MCF 10A (cell line): ENCODE measurements around the gene NAP1L5. TPM values are rescaled to one million over a fixed set of nuclear protein-coding genes. Genes with fewer than 3 reads are reported as not detected.

Experiments
- BruUV-seq: library from RNA; stranded (reverse); fragments of 400-500 nt; replicated peaks from 2 replicates; lab custom pipeline; 2021; lab: Mats Ljungman, UMichigan
- CTCF ChIA-PET: fragments of 300-600 bp; sonication (Branson Sonifier 250); formaldehyde crosslinking; extraction: SDS; loops from one replicate; lab custom pipeline; 2021; ENCODE audit warnings: antibody characterized with exemption, inconsistent platforms; lab: Yijun Ruan, JAX
- POLR2A ChIA-PET: fragments of 300-600, 350-650 bp; sonication (Branson Sonifier 250); formaldehyde crosslinking; extraction: SDS; loops from one replicate; lab custom pipeline; 2020; ENCODE audit warnings: antibody characterized with exemption, inconsistent platforms; lab: Yijun Ruan, JAX
- DNase-seq: peaks from one replicate; pipeline ENCODE4 v3.0.0-alpha.2; 2018; ENCODE audit not compliant: unreplicated experiment
- H3K27ac Mint-ChIP-seq: one replicate; pipeline ENCODE4 v1.8.0; 2022; ENCODE audit warnings: mild to moderate bottlenecking, low read depth, mixed read lengths; ENCODE audit not compliant: unreplicated experiment
- H3K27me3 Mint-ChIP-seq: one replicate; pipeline ENCODE4 v1.8.0; 2022; ENCODE audit warnings: mixed read lengths; ENCODE audit not compliant: insufficient read depth, unreplicated experiment
- H3K36me3 Mint-ChIP-seq: one replicate; pipeline ENCODE4 v1.8.0; 2022; ENCODE audit warnings: mild to moderate bottlenecking, moderate library complexity, mixed read lengths; ENCODE audit not compliant: insufficient read depth, unreplicated experiment
- H3K4me1 Mint-ChIP-seq: one replicate; pipeline ENCODE4 v1.8.0; 2022; ENCODE audit warnings: mixed read lengths; ENCODE audit not compliant: insufficient read depth, unreplicated experiment
- H3K4me3 Mint-ChIP-seq: one replicate; pipeline ENCODE4 v1.8.0; 2022; ENCODE audit warnings: mild to moderate bottlenecking, moderate library complexity, mixed read lengths; ENCODE audit not compliant: unreplicated experiment
- H3K9me3 Mint-ChIP-seq: one replicate; pipeline ENCODE4 v1.8.0; 2022; ENCODE audit warnings: mixed read lengths; ENCODE audit not compliant: unreplicated experiment
- intact Hi-C: fragments of 100-400 bp; cut with micrococcal nuclease; formaldehyde crosslinking; loops from 2 replicates; pipeline ENCODE4 v1.14.1; 2022
- total RNA-seq: library from RNA; stranded (reverse); gene quantifications from 2 replicates; pipeline ENCODE4 v1.2.3, GENCODE V29; 2022
- TF ChIP-seq, protein P1 (sequence below): fragments of 200-600 bp; IDR thresholded peaks from one replicate; pipeline ENCODE4 v1.8.0; 2022; ENCODE audit warnings: antibody characterized with exemption, mild to moderate bottlenecking; ENCODE audit not compliant: unreplicated experiment

Gene NAP1L5
- total RNA-seq, 1 experiment from 2014 or later: 0.30 TPM

DNA sequence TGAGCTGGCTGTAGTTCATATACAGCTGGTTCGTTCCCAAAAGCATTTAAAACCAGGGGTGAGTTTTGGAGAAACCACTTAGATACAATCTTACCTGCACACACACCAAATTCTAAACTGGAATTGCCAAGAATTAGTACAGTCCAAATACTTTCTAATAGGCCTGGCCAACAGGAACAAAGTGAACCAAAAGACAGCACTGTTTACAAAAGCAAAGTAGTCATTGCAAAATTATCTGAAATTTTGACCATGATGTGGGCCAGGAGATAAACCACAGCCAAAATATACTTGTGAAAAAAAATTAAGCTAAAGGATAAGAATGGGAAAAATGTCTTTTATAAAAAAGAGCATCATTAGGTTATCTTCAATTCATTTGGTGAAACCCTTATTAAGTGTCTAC, 37.9 kb upstream of the NAP1L5 start:
- CTCF ChIA-PET: interaction anchor here (1.7 kb wide), 1 partner anchor 11 kb away, joined by 5 read pairs; no protein-coding TSS in a partner anchor
- POLR2A ChIA-PET: interaction anchor here (1.2 to 1.3 kb wide), 2 partner anchors 11 to 32 kb away, joined by 3 read pairs; no protein-coding TSS in a partner anchor
- no peaks in the 10 kb centered on the region for H3K4me1 Mint-ChIP-seq
- intact Hi-C loops: no loop called here
- no peaks in the 10 kb centered on the region for H3K27me3 Mint-ChIP-seq
- DNase-seq: no peak
- TF ChIP-seq, protein P1, sequence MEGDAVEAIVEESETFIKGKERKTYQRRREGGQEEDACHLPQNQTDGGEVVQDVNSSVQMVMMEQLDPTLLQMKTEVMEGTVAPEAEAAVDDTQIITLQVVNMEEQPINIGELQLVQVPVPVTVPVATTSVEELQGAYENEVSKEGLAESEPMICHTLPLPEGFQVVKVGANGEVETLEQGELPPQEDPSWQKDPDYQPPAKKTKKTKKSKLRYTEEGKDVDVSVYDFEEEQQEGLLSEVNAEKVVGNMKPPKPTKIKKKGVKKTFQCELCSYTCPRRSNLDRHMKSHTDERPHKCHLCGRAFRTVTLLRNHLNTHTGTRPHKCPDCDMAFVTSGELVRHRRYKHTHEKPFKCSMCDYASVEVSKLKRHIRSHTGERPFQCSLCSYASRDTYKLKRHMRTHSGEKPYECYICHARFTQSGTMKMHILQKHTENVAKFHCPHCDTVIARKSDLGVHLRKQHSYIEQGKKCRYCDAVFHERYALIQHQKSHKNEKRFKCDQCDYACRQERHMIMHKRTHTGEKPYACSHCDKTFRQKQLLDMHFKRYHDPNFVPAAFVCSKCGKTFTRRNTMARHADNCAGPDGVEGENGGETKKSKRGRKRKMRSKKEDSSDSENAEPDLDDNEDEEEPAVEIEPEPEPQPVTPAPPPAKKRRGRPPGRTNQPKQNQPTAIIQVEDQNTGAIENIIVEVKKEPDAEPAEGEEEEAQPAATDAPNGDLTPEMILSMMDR: no peak
- no TSS peak for BruUV-seq
- H3K27ac Mint-ChIP-seq: no peak overlapping the region
- no peaks in the 10 kb centered on the region for H3K9me3 Mint-ChIP-seq
- no peak overlapping the region for H3K4me3 Mint-ChIP-seq
- H3K36me3 Mint-ChIP-seq: peaks cover 36% of the 10 kb centered on the region

DNA sequence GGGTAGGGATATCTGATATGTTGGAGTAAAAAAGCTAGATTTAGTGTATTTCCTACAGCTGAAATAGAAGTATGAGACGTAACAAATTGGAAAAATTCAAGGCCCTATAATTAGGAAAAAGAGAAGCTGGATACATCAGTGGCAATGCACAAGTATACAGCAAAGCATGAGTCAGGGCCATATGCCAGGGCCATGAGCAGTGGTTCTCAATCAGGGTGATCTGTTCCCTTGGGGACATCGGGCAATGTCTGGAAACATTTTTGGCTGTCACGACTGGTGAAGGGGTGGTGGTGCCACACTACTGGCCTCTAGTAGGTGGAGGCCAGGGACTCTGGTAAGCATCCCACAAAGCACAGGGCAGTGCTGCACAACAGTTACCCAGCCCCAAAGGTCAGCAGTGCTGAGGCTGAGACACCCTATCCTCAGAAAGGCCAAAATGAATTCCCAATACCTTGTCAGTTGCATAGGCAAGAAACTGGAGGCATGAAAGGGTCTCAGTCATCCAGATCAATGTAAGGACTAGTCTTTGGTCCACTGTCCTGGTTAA, 36.8 kb upstream of the NAP1L5 start:
- TF ChIP-seq, protein P1: no peak
- H3K4me1 Mint-ChIP-seq: no peaks in the 10 kb centered on the region
- H3K9me3 Mint-ChIP-seq: no peaks in the 10 kb centered on the region
- DNase-seq: no peak
- no TSS peak for BruUV-seq
- intact Hi-C loops: no loop called here
- ChIA-PET CTCF (interaction anchor here (0.9 kb wide), 1 partner anchor 20 kb away, joined by 4 read pairs; no protein-coding TSS in a partner anchor), POLR2A (no interaction called here)
- H3K27me3 Mint-ChIP-seq: no peaks in the 10 kb centered on the region
- no peak overlapping the region for H3K27ac Mint-ChIP-seq
- H3K4me3 Mint-ChIP-seq: no peak overlapping the region
- H3K36me3 Mint-ChIP-seq: peaks cover 34% of the 10 kb centered on the region

DNA sequence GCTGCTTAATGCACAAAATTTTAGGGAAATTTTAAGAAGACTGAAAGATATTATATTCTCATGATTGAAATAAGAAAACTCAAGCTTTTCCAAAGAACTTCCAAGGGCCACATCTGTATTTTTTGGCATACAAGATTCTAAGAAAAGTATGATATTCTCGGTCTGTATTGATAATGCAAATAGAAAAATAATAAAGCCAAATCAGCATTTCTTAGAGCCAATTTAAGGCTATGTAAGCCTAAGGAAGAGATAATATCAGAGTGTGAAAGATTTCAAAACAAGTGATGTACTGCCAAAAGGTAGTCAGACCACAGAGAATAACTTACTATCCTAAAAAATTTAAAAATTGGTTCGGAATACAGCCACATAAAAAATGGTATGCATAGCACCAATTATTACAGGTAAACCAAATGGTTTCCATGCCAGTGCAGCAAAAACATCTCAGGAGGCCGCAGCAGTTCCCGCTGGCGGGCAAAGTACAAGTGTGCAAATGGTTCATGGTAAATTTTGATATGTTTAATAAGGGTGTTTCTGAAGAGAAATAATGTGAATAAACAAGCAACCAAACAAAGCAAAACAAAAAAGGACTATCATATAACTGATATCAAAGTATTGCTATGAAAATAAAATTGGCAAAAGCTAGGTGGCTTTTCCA, 35.2 kb upstream of the NAP1L5 start:
- BruUV-seq: no TSS peak
- intact Hi-C loops: no loop called here
- DNase-seq: no peak
- TF ChIP-seq, protein P1: no peak
- POLR2A ChIA-PET: interaction anchor here (1.2 kb wide), 1 partner anchor 209 kb away, joined by 3 read pairs; the partner anchor contains the start of gene PYURF
- H3K4me1 Mint-ChIP-seq: no peaks in the 10 kb centered on the region
- no peaks in the 10 kb centered on the region for H3K27me3 Mint-ChIP-seq
- no peaks in the 10 kb centered on the region for H3K9me3 Mint-ChIP-seq
- CTCF ChIA-PET: no interaction called here
- no peak overlapping the region for H3K27ac Mint-ChIP-seq
- peaks cover 39% of the 10 kb centered on the region for H3K36me3 Mint-ChIP-seq
- no peak overlapping the region for H3K4me3 Mint-ChIP-seq

DNA sequence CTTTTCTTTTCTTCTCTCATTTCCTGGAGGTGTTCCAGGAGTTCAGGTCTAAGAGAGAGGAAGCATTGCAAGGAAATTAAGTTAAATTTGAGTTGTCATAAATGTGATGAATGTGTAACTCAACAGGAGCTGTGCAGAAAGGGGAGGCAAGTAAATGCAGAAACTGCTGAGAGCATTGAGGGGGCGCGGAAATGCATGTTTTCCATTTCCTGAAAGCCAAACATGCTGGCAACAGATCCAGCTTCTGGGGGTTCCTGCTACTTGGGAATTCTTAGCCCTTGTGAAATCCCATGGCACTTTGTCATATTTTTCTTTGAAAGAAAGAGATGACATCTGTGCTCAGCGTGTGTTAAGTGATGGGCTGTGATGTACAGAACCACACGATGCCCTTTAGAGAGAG, 33.8 kb upstream of the NAP1L5 start:
- intact Hi-C loops: no loop called here
- POLR2A ChIA-PET: interaction anchor here (0.8 kb wide), 1 partner anchor 325 kb away, joined by 3 read pairs; no protein-coding TSS in a partner anchor
- Mint-ChIP-seq H3K27me3 (no peaks in the 10 kb centered on the region), H3K27ac (no peak overlapping the region), H3K9me3 (no peaks in the 10 kb centered on the region), H3K36me3 (peaks cover 47% of the 10 kb centered on the region), H3K4me3 (no peak overlapping the region), H3K4me1 (no peaks in the 10 kb centered on the region)
- TF ChIP-seq, protein P1: no peak
- CTCF ChIA-PET: no interaction called here
- no TSS peak for BruUV-seq
- no peak for DNase-seq
